DOHH2 (cell line): ENCODE measurements around the gene LIPC.

Experiments used
- H3F3A ChIP-seq: fragments of 200-600 bp; sonication (generic), shearing (Covaris generic); 2 replicates; pipeline ENCODE4 v1.6.0; 2016; ENCODE audit warnings: antibody characterized with exemption, mild to moderate bottlenecking; ENCODE audit not compliant: control insufficient read depth, insufficient read depth
- H3K27ac ChIP-seq: fragments of 200-600 bp; sonication (generic); 2 replicates; pipeline ENCODE4 v1.5.1; 2014; ENCODE audit warnings: low read depth, mild to moderate bottlenecking, low read length, moderate library complexity
- H3K27me3 ChIP-seq: fragments of 200-600 bp; sonication (generic); 2 replicates; pipeline ENCODE4 v1.6.1; 2014; ENCODE audit warnings: mild to moderate bottlenecking, low read length, mixed read lengths; ENCODE audit not compliant: control insufficient read depth
- H3K36me3 ChIP-seq: fragments of 200-600 bp; sonication (generic); 2 replicates; pipeline ENCODE4 v1.6.1; 2014; ENCODE audit warnings: mild to moderate bottlenecking, low read length, moderate library complexity, mixed read lengths; ENCODE audit not compliant: control insufficient read depth
- H3K4me1 ChIP-seq: fragments of 200-600 bp; sonication (generic); 2 replicates; pipeline ENCODE4 v1.6.1; 2014; ENCODE audit warnings: mild to moderate bottlenecking, low read length, mixed read lengths; ENCODE audit not compliant: control insufficient read depth
- H3K4me2 ChIP-seq: fragments of 200-600 bp; sonication (generic); 2 replicates; pipeline ENCODE4 v1.6.0; 2014; ENCODE audit warnings: mild to moderate bottlenecking, low read length, moderate library complexity
- H3K4me3 ChIP-seq: fragments of 200-600 bp; sonication (generic); 2 replicates; pipeline ENCODE4 v1.5.1; 2014; ENCODE audit warnings: mild to moderate bottlenecking, low read length, mixed read lengths
- H3K79me2 ChIP-seq: fragments of 200-600 bp; sonication (generic); 2 replicates; pipeline ENCODE4 v1.6.1; 2014; ENCODE audit warnings: mild to moderate bottlenecking, low read length, mixed read lengths; ENCODE audit not compliant: control insufficient read depth
- H3K9me2 ChIP-seq: fragments of 200-600 bp; sonication (generic); replicated peaks from 2 replicates; pipeline ENCODE4 v1.6.1; 2014; ENCODE audit warnings: mild to moderate bottlenecking, low read length, mixed read lengths; ENCODE audit not compliant: control insufficient read depth
- H3K9me3 ChIP-seq: fragments of 200-600 bp; sonication (generic); 2 replicates; pipeline ENCODE4 v1.6.1; 2014; ENCODE audit warnings: antibody characterized with exemption, low read length, mixed read lengths; ENCODE audit not compliant: control insufficient read depth, insufficient read depth
- H4K20me1 ChIP-seq: fragments of 200-600 bp; sonication (generic); 2 replicates; pipeline ENCODE4 v1.6.0; 2014; ENCODE audit warnings: low read depth, mild to moderate bottlenecking, antibody characterized with exemption, low read length, moderate library complexity; ENCODE audit not compliant: control insufficient read depth, insufficient read depth
- CTCF ChIP-seq: fragments of 200-600 bp; sonication (generic); IDR thresholded peaks from one replicate; pipeline ENCODE4 v1.5.1; 2014; ENCODE audit warnings: antibody characterized with exemption, mild to moderate bottlenecking, low read depth, low read length; ENCODE audit not compliant: poor library complexity, severe bottlenecking
- EZH2phosphoT487 ChIP-seq: fragments of 200-600 bp; sonication (generic); IDR thresholded peaks from 2 replicates; pipeline ENCODE4 v1.6.1; 2017; ENCODE audit warnings: borderline replicate concordance, mild to moderate bottlenecking, antibody characterized with exemption, low read length, moderate library complexity, mixed read lengths

LIPC gene

DNA sequence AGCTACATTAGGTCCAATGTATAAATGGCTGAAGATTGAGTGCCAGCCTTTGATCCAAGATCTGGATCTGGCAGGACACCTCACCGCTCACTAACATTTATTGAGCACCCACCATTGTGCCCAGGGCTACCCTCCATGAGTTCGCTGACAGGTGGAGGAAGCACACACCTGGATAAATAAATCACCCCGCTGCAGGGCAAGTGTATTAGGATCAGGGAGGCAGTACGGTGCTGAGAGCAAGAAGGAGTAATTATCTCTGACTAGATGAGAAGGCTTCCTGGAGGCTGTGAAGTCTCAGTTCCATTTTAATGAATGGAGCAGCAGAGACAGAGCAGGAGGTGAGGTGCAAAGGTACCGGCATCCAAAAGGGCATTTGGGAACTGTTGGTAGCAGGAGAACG lies 104.1 kb downstream of the LIPC start:
- Histone ChIP-seq H3K4me1 (no peaks in the 10 kb centered on the region), H3K36me3 (no peaks in the 10 kb centered on the region), H3K79me2 (no peaks in the 10 kb centered on the region), H3K4me2 (no peak overlapping the region), H3K27ac (no peak overlapping the region), H3K27me3 (peaks cover 19% of the 10 kb centered on the region), H3K4me3 (no peak overlapping the region), H3K9me3 (no peaks in the 10 kb centered on the region), H3K9me2 (no peaks in the 10 kb centered on the region), H3F3A (no peaks in the 10 kb centered on the region), H4K20me1 (no peaks in the 10 kb centered on the region; the same call in 1 of the 2 replicates)
- TF ChIP-seq CTCF = no peak
- no peak for TF ChIP-seq EZH2phosphoT487

GRCh38 chr15:58536414-58536813 lies 104.6 kb downstream of the LIPC start:
- Histone ChIP-seq H3K36me3 (no peaks in the 10 kb centered on the region), H3K4me3 (no peak overlapping the region), H3K79me2 (no peaks in the 10 kb centered on the region), H3K9me3 (no peaks in the 10 kb centered on the region), H3K27ac (no peak overlapping the region), H4K20me1 (no peaks in the 10 kb centered on the region; the same call in 1 of the 2 replicates), H3K27me3 (peaks cover 17% of the 10 kb centered on the region), H3K9me2 (no peaks in the 10 kb centered on the region), H3K4me1 (no peaks in the 10 kb centered on the region), H3K4me2 (no peak overlapping the region), H3F3A (no peaks in the 10 kb centered on the region)
- TF ChIP-seq EZH2phosphoT487 (no peak), CTCF (no peak)

- no peaks in the 10 kb centered on the region for H3K9me3 ChIP-seq
- no peaks in the 10 kb centered on the region for H3K9me2 ChIP-seq
- H3K4me2 ChIP-seq = no peak overlapping the region
- H3F3A ChIP-seq = no peaks in the 10 kb centered on the region
- no peak overlapping the region for H3K27ac ChIP-seq
- peaks cover 14% of the 10 kb centered on the region for H3K27me3 ChIP-seq
- TF ChIP-seq CTCF = no peak
- TF ChIP-seq EZH2phosphoT487 = no peak
- H3K79me2 ChIP-seq = no peaks in the 10 kb centered on the region
- H3K4me1 ChIP-seq = no peaks in the 10 kb centered on the region
- H3K36me3 ChIP-seq = no peaks in the 10 kb centered on the region
- no peak overlapping the region for H3K4me3 ChIP-seq
- H4K20me1 ChIP-seq = no peaks in the 10 kb centered on the region; the same call in 1 of the 2 replicates
Measured at GRCh38 chr15:58537033-58537432, 105.2 kb downstream of the LIPC start.
